Measurements from ENCODE around the gene MACROD2. TPM values are rescaled to one million over a fixed set of nuclear protein-coding genes. Genes with fewer than 3 reads are reported as not detected.

The MACROD2 gene
- total and polyA plus RNA-seq, 2 donors (not counting 1 experiment from before 2014, with no cell fraction given), result 5.3 to 6.7 TPM

- H3K4me1 Mint-ChIP-seq, result peaks cover 13% of the 10 kb centered on the region
- no peak overlapping the region for H3K4me3 ChIP-seq (ENCODE audit: control extremely low read depth in 1 of 5, extremely low read depth in 1 of 5, insufficient read depth in 1 of 5, low read depth in 2 of 5, low read length in 4 of 5)
- no peak overlapping the region for H2AFZ ChIP-seq (ENCODE audit: insufficient read depth, low read depth, low read length, poor library complexity, severe bottlenecking)
- intact Hi-C loops (cut with micrococcal nuclease), result no loop called here
- no peaks in the 10 kb centered on the region for H3K9me3 ChIP-seq (ENCODE audit: control extremely low read depth in 1 of 3, control insufficient read depth in 2 of 3, insufficient read depth in 1 of 3, low read length in 2 of 3)
- peaks cover 0 to 7% (median 4%) of the 10 kb centered on the region in 4 experiments for H3K27me3 ChIP-seq (replicated peaks in 1 of 4; ENCODE audit: control extremely low read depth in 1 of 4, control insufficient read depth in 3 of 4, insufficient read depth in 4 of 4, low read length in 3 of 4)
- H3K4me2 ChIP-seq (replicated peaks; ENCODE audit: low read depth, low read length, poor library complexity, severe bottlenecking), result peak overlapping the region; percentile 29
- no CpG with 5 or more reads among the region's 3 CpGs for WGBS (ENCODE audit: insufficient coverage)
- H3K36me3 ChIP-seq (replicated peaks in 1 of 2; ENCODE audit: control extremely low read depth in 1 of 2, control insufficient read depth in 1 of 2, extremely low read depth in 1 of 2, insufficient read depth in 2 of 2, low read length in 1 of 2), result no peaks in the 10 kb centered on the region
- peak overlapping the region; percentile 37 for H3K4me3 Mint-ChIP-seq
- H3K79me2 ChIP-seq (ENCODE audit: control insufficient read depth, insufficient read depth, low read length), result no peaks in the 10 kb centered on the region
- peak; percentile 51 for DNase-seq
- POLR2A ChIA-PET, result no interaction called here
- peaks cover 12% of the 10 kb centered on the region for H3K27me3 Mint-ChIP-seq
- TF ChIP-seq CTCF (IDR thresholded peaks at IDR 0.05) (no peak), EZH2 (IDR thresholded peaks at IDR 0.05; ENCODE audit: borderline replicate concordance, insufficient read depth, low read depth, low read length, poor library complexity, severe bottlenecking) (no peak)
- CTCF ChIA-PET, result no interaction called here
- no peaks in the 10 kb centered on the region for H4K20me1 ChIP-seq (ENCODE audit: control insufficient read depth, insufficient read depth, low read length, poor library complexity, severe bottlenecking)
- H3K9ac ChIP-seq (ENCODE audit: low read length), result no peak overlapping the region
- no peaks in the 10 kb centered on the region for H3K9me3 Mint-ChIP-seq (ENCODE audit: insufficient read depth)
- no peak overlapping the region for H3K27ac ChIP-seq (ENCODE audit: low read length in 2 of 2)
- H3K27ac Mint-ChIP-seq, result peak overlapping the region; percentile 11
- peaks cover 0 to 6% of the 10 kb centered on the region in 2 donors for H3K4me1 ChIP-seq (ENCODE audit: control insufficient read depth in 2 of 2, insufficient read depth in 2 of 2, low read length in 2 of 2)
- ATAC-seq (ENCODE audit: low read depth), result peak; percentile 88
Observed at GRCh38 chr20:15564981-15565380, 1569.7 kb downstream of the MACROD2 start.

- no peak overlapping the region for H3K4me2 ChIP-seq (replicated peaks; ENCODE audit: low read depth, low read length, poor library complexity, severe bottlenecking)
- no CpG with 5 or more reads among the region's 2 CpGs for WGBS (ENCODE audit: insufficient coverage)
- intact Hi-C loops (cut with micrococcal nuclease), result no loop called here
- no peak for DNase-seq
- H3K9ac ChIP-seq (ENCODE audit: low read length), result no peak overlapping the region
- no peak for ATAC-seq (ENCODE audit: low read depth)
- ChIA-PET POLR2A (no interaction called here), CTCF (no interaction called here)
- no peaks in the 10 kb centered on the region for H3K79me2 ChIP-seq (ENCODE audit: control insufficient read depth, insufficient read depth, low read length)
- TF ChIP-seq EZH2 (IDR thresholded peaks at IDR 0.05; ENCODE audit: borderline replicate concordance, insufficient read depth, low read depth, low read length, poor library complexity, severe bottlenecking), result no peak
- TF ChIP-seq CTCF (IDR thresholded peaks at IDR 0.05), result no peak
- no peak overlapping the region for H3K27ac ChIP-seq (ENCODE audit: low read length in 2 of 2)
- H3K9me3 Mint-ChIP-seq (ENCODE audit: insufficient read depth), result no peaks in the 10 kb centered on the region
- H3K4me1 ChIP-seq (ENCODE audit: control insufficient read depth in 2 of 2, insufficient read depth in 2 of 2, low read length in 2 of 2), result peaks cover 0 to 6% of the 10 kb centered on the region in 2 donors
- no peaks in the 10 kb centered on the region for H4K20me1 ChIP-seq (ENCODE audit: control insufficient read depth, insufficient read depth, low read length, poor library complexity, severe bottlenecking)
- H3K4me3 Mint-ChIP-seq, result no peak overlapping the region
- peaks cover 15% of the 10 kb centered on the region for H3K27me3 Mint-ChIP-seq
- no peak overlapping the region for H2AFZ ChIP-seq (ENCODE audit: insufficient read depth, low read depth, low read length, poor library complexity, severe bottlenecking)
- no peak overlapping the region for H3K4me3 ChIP-seq (ENCODE audit: control extremely low read depth in 1 of 5, extremely low read depth in 1 of 5, insufficient read depth in 1 of 5, low read depth in 2 of 5, low read length in 4 of 5)
- no peak overlapping the region for H3K27ac Mint-ChIP-seq
- peaks cover 13% of the 10 kb centered on the region for H3K4me1 Mint-ChIP-seq
- peaks cover 0 to 7% (median 4%) of the 10 kb centered on the region in 4 experiments for H3K27me3 ChIP-seq (replicated peaks in 1 of 4; ENCODE audit: control extremely low read depth in 1 of 4, control insufficient read depth in 3 of 4, insufficient read depth in 4 of 4, low read length in 3 of 4)
- no peaks in the 10 kb centered on the region for H3K9me3 ChIP-seq (ENCODE audit: control extremely low read depth in 1 of 3, control insufficient read depth in 2 of 3, insufficient read depth in 1 of 3, low read length in 2 of 3)
- H3K36me3 ChIP-seq (replicated peaks in 1 of 2; ENCODE audit: control extremely low read depth in 1 of 2, control insufficient read depth in 1 of 2, extremely low read depth in 1 of 2, insufficient read depth in 2 of 2, low read length in 1 of 2), result no peaks in the 10 kb centered on the region
Observed at GRCh38 chr20:15565786-15566185, 1570.5 kb downstream of the MACROD2 start.
